Upper lobe of left lung (tissue), 4 donors: ENCODE measurements around the gene AXIN1.

Experiments used
- POLR2A ChIP-seq, 4 donors: fragments of 450-650 bp; IDR thresholded peaks; one replicate each; pipeline ENCODE4 v1.5.1; 2016 to 2017; ENCODE audit warnings: antibody characterized with exemption in 4 of 4, mild to moderate bottlenecking in 2 of 4
- POLR2AphosphoS5 ChIP-seq, 2 donors: sonication (generic); formaldehyde crosslinking; IDR thresholded peaks; one replicate each; pipeline ENCODE4 v1.5.1; 2017; ENCODE audit warnings: antibody characterized with exemption in 2 of 2
- TF ChIP-seq, protein P1 (sequence below), 6 experiments: fragments of 450-650 bp in 4 of 6; fragments of 200-600 bp in 2 of 6; sonication (generic) in 2 of 6; IDR thresholded peaks; one replicate each; pipeline ENCODE4 v1.5.1; 2016 to 2019; ENCODE audit warnings: antibody characterized with exemption in 6 of 6

DNA sequence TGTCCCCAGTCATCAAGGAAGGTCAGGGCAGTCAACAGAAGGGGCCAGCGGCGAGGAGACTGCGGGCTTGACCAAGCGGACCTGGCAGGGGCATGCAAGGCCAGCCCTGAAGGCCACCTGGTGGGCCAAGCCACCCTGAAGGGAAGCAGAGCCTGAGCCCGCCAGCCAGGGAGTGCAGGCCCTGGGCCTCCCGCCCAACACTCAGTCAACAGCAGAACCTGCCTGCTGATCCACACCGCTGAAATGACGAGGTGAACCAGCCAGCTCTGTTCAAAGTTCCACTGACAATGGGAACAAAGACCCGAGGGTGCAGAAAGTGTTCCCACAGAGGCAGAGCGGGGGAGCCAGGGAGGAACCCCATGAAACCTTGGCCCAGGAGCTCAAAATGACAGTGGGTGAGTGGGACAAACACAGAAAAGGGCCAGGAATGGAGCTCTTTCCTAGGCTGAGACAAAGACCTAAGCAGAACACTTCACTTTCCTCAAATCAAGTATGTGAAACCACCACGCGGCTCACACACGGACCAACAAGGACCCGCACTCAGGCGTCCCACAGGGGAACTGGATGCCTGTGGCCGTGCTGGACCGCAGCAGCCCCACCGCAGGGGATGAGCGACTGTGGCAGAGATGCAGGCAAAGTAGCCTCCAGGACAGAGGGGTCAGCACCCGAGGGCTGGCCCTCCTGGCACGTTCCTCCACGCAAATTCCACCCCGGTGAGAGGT is 12.0 kb downstream of the AXIN1 start:
- TF ChIP-seq, protein P1, sequence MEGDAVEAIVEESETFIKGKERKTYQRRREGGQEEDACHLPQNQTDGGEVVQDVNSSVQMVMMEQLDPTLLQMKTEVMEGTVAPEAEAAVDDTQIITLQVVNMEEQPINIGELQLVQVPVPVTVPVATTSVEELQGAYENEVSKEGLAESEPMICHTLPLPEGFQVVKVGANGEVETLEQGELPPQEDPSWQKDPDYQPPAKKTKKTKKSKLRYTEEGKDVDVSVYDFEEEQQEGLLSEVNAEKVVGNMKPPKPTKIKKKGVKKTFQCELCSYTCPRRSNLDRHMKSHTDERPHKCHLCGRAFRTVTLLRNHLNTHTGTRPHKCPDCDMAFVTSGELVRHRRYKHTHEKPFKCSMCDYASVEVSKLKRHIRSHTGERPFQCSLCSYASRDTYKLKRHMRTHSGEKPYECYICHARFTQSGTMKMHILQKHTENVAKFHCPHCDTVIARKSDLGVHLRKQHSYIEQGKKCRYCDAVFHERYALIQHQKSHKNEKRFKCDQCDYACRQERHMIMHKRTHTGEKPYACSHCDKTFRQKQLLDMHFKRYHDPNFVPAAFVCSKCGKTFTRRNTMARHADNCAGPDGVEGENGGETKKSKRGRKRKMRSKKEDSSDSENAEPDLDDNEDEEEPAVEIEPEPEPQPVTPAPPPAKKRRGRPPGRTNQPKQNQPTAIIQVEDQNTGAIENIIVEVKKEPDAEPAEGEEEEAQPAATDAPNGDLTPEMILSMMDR (IDR thresholded peaks at IDR 0.05): no peak
- no peak for TF ChIP-seq POLR2A (IDR thresholded peaks at IDR 0.05)
- TF ChIP-seq POLR2AphosphoS5 (IDR thresholded peaks at IDR 0.05): no peak
